T-cell (primary cell): ENCODE results near the gene RNF144B. TPM values are rescaled to one million over a fixed set of nuclear protein-coding genes. Genes with fewer than 3 reads are reported as not detected.
"Not testable (repeated sequence)": the region's sequence is repeated elsewhere in the genome, so short reads cannot be mapped to it uniquely, and the experiment has no call there.

Source experiments
- ATAC-seq, 4 experiments: fragments of 200-7000 bp in 3 of 4; fragments of 150-1000 bp in 1 of 4; cut with Tn5 transposase; replicated peaks in 1 of 4; 1 replicate in 3 of 4; 2 replicates in 1 of 4; pipeline ENCODE4 v1.10.0; 2021; ENCODE audit warnings: moderate library complexity in 3 of 4, mild to moderate bottlenecking in 2 of 4, moderate number of reproducible peaks in 1 of 4
- CTCF ChIA-PET, 2 donors: fragments of 300-600 bp; sonication (Branson Sonifier 250); formaldehyde crosslinking; loops; one replicate each; lab custom pipeline; 2022; ENCODE audit warnings: antibody characterized with exemption in 2 of 2; lab: Charles Lee
- POLR2A ChIA-PET, 2 donors: fragments of 300-600 bp; sonication (Branson Sonifier 250); formaldehyde crosslinking; loops; one replicate each; lab custom pipeline; 2022; ENCODE audit warnings: antibody characterized with exemption in 2 of 2; lab: Charles Lee
- DNase-seq, 35 experiments: peaks; one replicate each; pipeline versions ENCODE4 v3.0.0 to v3.0.0-alpha.2; 2013 to 2023
- H3K27ac ChIP-seq: one replicate; pipeline ENCODE4 v1.5.1; 2013; ENCODE audit warnings: low read length
- H3K27me3 ChIP-seq, 2 experiments: replicated peaks in 1 of 2; 1 replicate in 1 of 2; 2 replicates in 1 of 2; pipeline versions ENCODE4 v1.6.1 to v1.7.0; 2013; ENCODE audit warnings: low read length in 1 of 2, mixed read lengths in 1 of 2; ENCODE audit not compliant: control insufficient read depth in 2 of 2, insufficient read depth in 2 of 2; ENCODE audit errors: extremely low read depth in 1 of 2
- H3K36me3 ChIP-seq, 2 donors: 1 replicate in 1 of 2; 2 replicates in 1 of 2; pipeline versions ENCODE4 v1.6.1 to v1.7.0; 2013; ENCODE audit warnings: low read length in 1 of 2; ENCODE audit not compliant: control insufficient read depth in 2 of 2, insufficient read depth in 1 of 2; ENCODE audit errors: extremely low read depth in 1 of 2
- H3K4me1 ChIP-seq, 2 experiments: 1 replicate in 1 of 2; 2 replicates in 1 of 2; pipeline versions ENCODE4 v1.6.1 to v1.7.0; 2013; ENCODE audit warnings: low read length in 2 of 2, mixed read lengths in 1 of 2; ENCODE audit not compliant: insufficient read depth in 2 of 2, control insufficient read depth in 1 of 2; ENCODE audit errors: extremely low read depth in 1 of 2
- H3K4me3 ChIP-seq, 2 donors: 1 replicate in 1 of 2; 2 replicates in 1 of 2; pipeline versions ENCODE4 v1.5.1 to v1.7.0; 2013; ENCODE audit warnings: mild to moderate bottlenecking in 2 of 2, low read length in 1 of 2, moderate library complexity in 1 of 2; ENCODE audit not compliant: control insufficient read depth in 1 of 2; ENCODE audit errors: extremely low read depth in 1 of 2
- H3K9me3 ChIP-seq: 2 replicates; pipeline ENCODE4 v1.7.0; 2013
- H3K27ac Mint-ChIP-seq, 2 donors: one replicate each; pipeline ENCODE4 v1.8.0; 2020 to 2021; ENCODE audit warnings: mild to moderate bottlenecking in 2 of 2, mixed read lengths in 2 of 2
- H3K27me3 Mint-ChIP-seq, 2 donors: one replicate each; pipeline ENCODE4 v1.8.0; 2021 to 2022; ENCODE audit warnings: mixed read lengths in 2 of 2
- H3K36me3 Mint-ChIP-seq: one replicate; pipeline ENCODE4 v1.8.0; 2021; ENCODE audit warnings: mixed read lengths
- H3K4me1 Mint-ChIP-seq, 3 donors: one replicate each; pipeline ENCODE4 v1.8.0; 2020 to 2022; ENCODE audit warnings: mixed read lengths in 3 of 3, mild to moderate bottlenecking in 1 of 3
- H3K4me3 Mint-ChIP-seq, 3 donors: one replicate each; pipeline ENCODE4 v1.8.0; 2020 to 2022; ENCODE audit warnings: mild to moderate bottlenecking in 3 of 3, mixed read lengths in 3 of 3, moderate library complexity in 3 of 3
- H3K9me3 Mint-ChIP-seq, 3 donors: one replicate each; pipeline ENCODE4 v1.8.0; 2020 to 2022; ENCODE audit warnings: mixed read lengths in 3 of 3
- WGBS: methylation state at CpG from one replicate; pipeline ENCODE4 v1.1.5; 2013; ENCODE audit warnings: missing lambda C conversion rate; ENCODE audit not compliant: insufficient coverage; 5-methylcytosine and 5-hydroxymethylcytosine counted together
- total RNA-seq, 35 experiments: library from RNA in 6 of 35; stranded (reverse) in 6 of 35; fragments of 120-200 nt in 1 of 35; gene quantifications; one replicate each; pipeline versions ENCODE4 v1.2.1 to v1.2.4 and lab custom pipeline; 2013 to 2026

The RNF144B gene
- total RNA-seq, 5 donors from 2014 or later (not counting 1 experiment from before 2014, with no cell fraction given) = 3.2 to 4.8 (median 4.3) TPM

DNA sequence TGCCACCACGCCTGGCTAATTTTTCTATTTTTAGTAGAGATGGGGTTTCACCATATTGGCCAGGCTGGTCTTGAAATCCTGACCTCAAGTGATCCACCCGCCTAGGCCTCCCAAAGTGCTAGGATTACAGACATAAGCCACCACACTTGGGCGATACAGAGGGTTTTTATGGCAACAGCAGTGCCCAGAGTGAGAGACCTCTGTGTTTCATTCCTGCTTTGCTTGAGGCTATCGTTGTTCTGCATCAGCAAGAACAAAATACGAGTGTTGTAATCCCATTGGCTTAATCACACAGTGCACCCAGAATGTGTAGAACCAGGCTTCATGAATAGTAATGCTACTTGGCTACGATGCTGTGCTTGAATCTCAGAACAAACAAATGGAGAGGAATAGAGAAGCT is 70.9 kb downstream of the RNF144B start:
- H3K4me3 ChIP-seq, H3K4me3 Mint-ChIP-seq, H3K9me3 Mint-ChIP-seq, H3K27ac Mint-ChIP-seq, DNase-seq, H3K4me1 Mint-ChIP-seq, ATAC-seq, H3K27ac ChIP-seq, H3K36me3 ChIP-seq, POLR2A ChIA-PET, CTCF ChIA-PET, H3K9me3 ChIP-seq, H3K27me3 ChIP-seq, H3K27me3 Mint-ChIP-seq, H3K4me1 ChIP-seq: not testable (repeated sequence)
- peaks cover 56% of the 10 kb centered on the region for H3K36me3 Mint-ChIP-seq
- WGBS = 88% methylated on average over 5 of the region's 6 CpGs

DNA sequence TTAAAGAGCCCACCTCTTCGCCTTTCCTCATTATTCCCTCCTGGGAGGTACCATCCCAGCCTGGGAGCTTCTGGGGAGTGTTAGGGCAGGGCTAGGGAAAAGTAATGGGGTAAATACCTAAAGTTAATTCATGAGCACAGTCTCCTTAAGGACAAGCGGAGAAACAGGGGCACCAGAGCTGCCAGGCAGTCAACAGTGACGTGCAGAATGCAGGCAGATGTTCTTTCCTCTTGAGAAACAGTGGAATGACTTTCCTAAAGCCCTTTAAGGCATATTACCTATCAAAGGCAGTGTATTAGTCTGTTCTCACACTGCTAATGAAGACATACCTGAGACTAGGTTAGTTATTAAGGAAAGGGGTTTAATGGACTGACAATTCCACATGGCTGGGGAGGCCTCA is 76.3 kb downstream of the RNF144B start:
- Mint-ChIP-seq H3K4me1 (no peaks in the 10 kb centered on the region), H3K27ac (no peak overlapping the region), H3K27me3 (no peaks in the 10 kb centered on the region), H3K36me3 (peaks cover 82% of the 10 kb centered on the region), H3K9me3 (peaks cover 0 to 4% (median 2%) of the 10 kb centered on the region in 3 donors), H3K4me3 (no peak overlapping the region)
- no peak for DNase-seq
- POLR2A ChIA-PET = no interaction called here
- Histone ChIP-seq H3K27me3 (no peaks in the 10 kb centered on the region), H3K4me1 (no peaks in the 10 kb centered on the region), H3K36me3 (peaks cover 2 to 11% of the 10 kb centered on the region in 2 donors), H3K9me3 (no peaks in the 10 kb centered on the region), H3K4me3 (no peak overlapping the region), H3K27ac (no peak overlapping the region)
- CTCF ChIA-PET = no interaction called here
- ATAC-seq = no peak
- no CpG with 5 or more reads among the region's 3 CpGs for WGBS

DNA sequence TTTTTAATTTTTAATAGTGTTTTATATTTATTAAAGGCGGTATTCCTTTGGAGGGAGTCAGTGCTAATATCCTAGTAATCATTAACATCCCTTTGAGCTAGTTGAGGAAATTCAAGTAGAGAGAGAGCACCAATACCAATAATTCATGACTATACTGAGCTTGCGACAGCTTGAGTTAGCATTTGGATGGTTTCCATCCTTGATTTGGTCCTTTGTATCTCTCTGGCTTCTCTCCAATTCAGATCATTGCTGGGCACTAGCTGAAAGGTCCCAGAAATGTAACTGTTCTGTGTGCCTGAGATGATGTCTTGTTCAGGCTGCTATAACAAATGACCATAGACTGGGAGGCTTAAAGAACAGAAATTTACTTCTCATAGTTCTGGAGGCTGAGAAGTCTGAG is 77.0 kb downstream of the RNF144B start:
- ChIA-PET CTCF (no interaction called here), POLR2A (no interaction called here)
- DNase-seq = no peak
- peaks cover 74% of the 10 kb centered on the region for H3K36me3 Mint-ChIP-seq
- Histone ChIP-seq H3K4me3 (no peak overlapping the region), H3K36me3 (peaks cover 2 to 11% of the 10 kb centered on the region in 2 donors), H3K27ac (no peak overlapping the region), H3K27me3 (no peaks in the 10 kb centered on the region), H3K4me1 (no peaks in the 10 kb centered on the region), H3K9me3 (no peaks in the 10 kb centered on the region)
- H3K9me3 Mint-ChIP-seq = peaks cover 0 to 4% (median 2%) of the 10 kb centered on the region in 3 donors
- H3K4me3 Mint-ChIP-seq = no peak overlapping the region
- H3K4me1 Mint-ChIP-seq = no peaks in the 10 kb centered on the region
- no peak for ATAC-seq
- H3K27ac Mint-ChIP-seq = no peak overlapping the region
- WGBS = 83% methylated on average over 1 of the region's 2 CpGs
- no peaks in the 10 kb centered on the region for H3K27me3 Mint-ChIP-seq

DNA sequence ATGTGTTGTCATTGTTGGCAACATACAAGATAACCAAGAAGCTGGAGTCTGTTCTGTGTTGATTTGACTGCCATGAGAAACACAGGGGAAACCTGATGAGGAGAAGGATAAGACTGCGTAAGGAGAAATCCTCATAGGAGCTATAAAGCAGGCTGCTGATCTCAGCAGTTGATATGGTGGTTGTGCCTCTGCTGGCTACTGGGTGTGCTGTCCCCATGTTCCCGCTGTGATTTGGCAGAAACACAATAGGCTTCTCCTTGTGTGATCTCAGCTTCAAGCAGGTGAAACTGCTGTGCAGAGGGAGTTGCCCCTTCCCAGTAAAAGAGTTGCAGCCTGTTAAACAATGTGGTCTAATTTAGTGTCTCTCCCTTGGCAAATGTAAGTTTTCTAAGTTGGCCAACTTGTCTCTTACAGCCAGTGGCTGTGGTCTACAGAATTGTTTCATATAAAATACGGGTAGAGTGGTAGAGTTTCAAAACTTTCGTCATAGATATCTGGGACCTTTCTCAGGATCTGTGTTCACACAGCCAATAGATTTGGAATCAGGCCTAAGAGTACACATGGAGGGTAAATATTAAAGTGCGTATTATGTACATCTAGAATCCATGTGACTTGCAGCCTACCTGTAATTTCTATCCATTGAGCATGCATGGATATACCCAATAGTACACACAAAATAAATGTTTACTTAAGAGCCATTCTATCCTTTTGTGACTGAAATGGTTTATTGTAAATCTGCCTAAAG is 78.4 kb downstream of the RNF144B start:
- peaks cover 60% of the 10 kb centered on the region for H3K36me3 Mint-ChIP-seq
- H3K27me3 Mint-ChIP-seq = no peaks in the 10 kb centered on the region
- no peaks in the 10 kb centered on the region for H3K4me1 Mint-ChIP-seq
- DNase-seq (no peak), ATAC-seq (no peak)
- Histone ChIP-seq H3K36me3 (peaks cover 2 to 8% of the 10 kb centered on the region in 2 donors), H3K27ac (no peak overlapping the region), H3K4me3 (no peak overlapping the region), H3K4me1 (no peaks in the 10 kb centered on the region), H3K27me3 (no peaks in the 10 kb centered on the region), H3K9me3 (no peaks in the 10 kb centered on the region)
- no peak overlapping the region for H3K4me3 Mint-ChIP-seq
- 83% methylated on average over 4 of the region's 5 CpGs for WGBS
- no peaks in the 10 kb centered on the region for H3K9me3 Mint-ChIP-seq
- CTCF ChIA-PET = no interaction called here
- POLR2A ChIA-PET = no interaction called here
- H3K27ac Mint-ChIP-seq = no peak overlapping the region

DNA sequence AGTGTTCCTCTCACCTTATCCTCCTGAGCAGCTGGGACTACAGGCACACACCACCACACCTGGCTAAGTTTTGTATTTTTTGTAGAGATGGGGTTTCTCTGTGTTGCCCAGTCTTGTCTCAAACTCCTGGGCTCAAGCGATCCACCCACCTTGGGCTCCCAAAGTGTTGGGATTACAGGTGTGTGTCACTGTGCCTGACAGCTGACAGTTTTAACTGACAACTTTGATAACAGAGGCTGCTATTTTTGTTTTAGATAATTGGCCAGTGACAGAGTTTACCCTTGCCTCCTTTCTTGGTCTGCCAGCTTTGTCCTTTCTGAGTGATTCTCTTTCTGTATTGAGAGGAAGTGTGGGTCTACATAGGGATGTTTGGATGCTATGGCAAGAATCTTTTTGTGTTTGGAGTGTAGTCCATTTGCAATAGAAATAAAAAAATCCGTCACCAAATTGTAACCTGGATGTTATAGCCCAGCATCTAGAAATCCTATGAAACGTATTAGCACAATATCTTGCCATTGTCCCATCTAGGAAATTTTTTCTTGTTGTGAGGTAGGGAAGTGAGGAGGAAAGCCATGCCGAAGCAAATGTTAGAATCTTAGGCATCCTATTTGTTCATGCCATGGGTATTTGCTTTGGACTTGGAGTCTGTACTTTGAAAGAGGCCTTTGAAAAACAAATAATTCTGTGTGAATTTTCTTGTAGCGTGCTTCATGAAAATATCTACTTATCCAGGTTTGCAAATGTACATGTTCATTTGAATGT is 80.8 kb downstream of the RNF144B start:
- Mint-ChIP-seq H3K4me1 (no peaks in the 10 kb centered on the region), H3K4me3 (no peak overlapping the region), H3K9me3 (no peaks in the 10 kb centered on the region), H3K36me3 (peaks cover 39% of the 10 kb centered on the region), H3K27ac (no peak overlapping the region), H3K27me3 (no peaks in the 10 kb centered on the region)
- H3K36me3 ChIP-seq = peaks cover 2 to 8% of the 10 kb centered on the region in 2 donors
- no peaks in the 10 kb centered on the region for H3K4me1 ChIP-seq
- ATAC-seq (no peak), DNase-seq (no peak)
- H3K27ac ChIP-seq = no peak overlapping the region
- ChIA-PET CTCF (interaction anchor here in 1 of 2 donors (0.6 kb wide), 1 partner anchor 125 kb away, joined by 6 read pairs; no protein-coding TSS in a partner anchor), POLR2A (no interaction called here)
- H3K9me3 ChIP-seq = no peaks in the 10 kb centered on the region
- H3K4me3 ChIP-seq = no peak overlapping the region
- no peaks in the 10 kb centered on the region for H3K27me3 ChIP-seq
- WGBS = no CpG with 5 or more reads among the region's 5 CpGs

DNA sequence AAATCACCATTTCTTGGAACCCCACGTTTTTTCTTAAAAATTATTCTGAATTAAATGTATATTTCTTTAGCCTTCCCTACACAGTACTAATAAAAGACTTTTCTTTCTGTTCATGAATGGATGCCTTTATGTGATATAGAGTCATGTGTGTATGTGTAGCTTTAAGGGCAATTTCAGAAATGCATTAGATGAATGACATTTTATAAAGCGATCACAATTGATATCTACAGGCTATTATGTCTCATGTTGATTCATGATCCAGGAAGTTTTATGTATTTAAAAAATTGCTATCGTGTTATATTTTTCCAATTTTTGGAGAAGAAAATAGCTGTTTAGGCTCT is 81.3 kb downstream of the RNF144B start:
- Histone ChIP-seq H3K4me3 (no peak overlapping the region), H3K27me3 (no peaks in the 10 kb centered on the region), H3K4me1 (no peaks in the 10 kb centered on the region), H3K9me3 (no peaks in the 10 kb centered on the region), H3K27ac (no peak overlapping the region), H3K36me3 (peaks cover 0 to 8% of the 10 kb centered on the region in 2 donors)
- 83% methylated on average over 2 of the region's 3 CpGs for WGBS
- Mint-ChIP-seq H3K27ac (no peak overlapping the region), H3K27me3 (no peaks in the 10 kb centered on the region), H3K9me3 (no peaks in the 10 kb centered on the region), H3K4me3 (no peak overlapping the region), H3K4me1 (no peaks in the 10 kb centered on the region), H3K36me3 (peaks cover 34% of the 10 kb centered on the region)
- ChIA-PET POLR2A (no interaction called here), CTCF (interaction anchor here in 1 of 2 donors (0.6 kb wide), 1 partner anchor 126 kb away, joined by 6 read pairs; no protein-coding TSS in a partner anchor)
- DNase-seq (no peak), ATAC-seq (no peak)
